HEK293T (cell line): ENCODE results near the gene H2BW2.

Experiments used
- BHLHE40 ChIP-seq: fragments of 450-650 bp; IDR thresholded peaks from 2 replicates; pipeline ENCODE4 v1.6.1; 2016; ENCODE audit warnings: mild to moderate bottlenecking, moderate library complexity, borderline replicate concordance
- ELF4 ChIP-seq: fragments of 450-650 bp; IDR thresholded peaks from 2 replicates; pipeline ENCODE4 v1.6.1; 2017; ENCODE audit warnings: antibody characterized with exemption
- FOXA1 ChIP-seq: fragments of 450-650 bp; IDR thresholded peaks from 2 replicates; pipeline ENCODE4 v1.6.1; 2016; ENCODE audit warnings: mild to moderate bottlenecking
- FOXM1 ChIP-seq: fragments of 450-650 bp; IDR thresholded peaks from 2 replicates; pipeline ENCODE4 v1.6.1; 2017; ENCODE audit warnings: mild to moderate bottlenecking, borderline replicate concordance
- SP1 ChIP-seq: fragments of 450-650 bp; IDR thresholded peaks from 2 replicates; pipeline ENCODE4 v1.6.1; 2017
- ZNF384 ChIP-seq: fragments of 450-650 bp; IDR thresholded peaks from 2 replicates; pipeline ENCODE4 v1.6.1; 2016
- TF ChIP-seq, protein P1 (sequence below): fragments of 450-650 bp; IDR thresholded peaks from 2 replicates; pipeline ENCODE4 v1.6.1; 2016

DNA sequence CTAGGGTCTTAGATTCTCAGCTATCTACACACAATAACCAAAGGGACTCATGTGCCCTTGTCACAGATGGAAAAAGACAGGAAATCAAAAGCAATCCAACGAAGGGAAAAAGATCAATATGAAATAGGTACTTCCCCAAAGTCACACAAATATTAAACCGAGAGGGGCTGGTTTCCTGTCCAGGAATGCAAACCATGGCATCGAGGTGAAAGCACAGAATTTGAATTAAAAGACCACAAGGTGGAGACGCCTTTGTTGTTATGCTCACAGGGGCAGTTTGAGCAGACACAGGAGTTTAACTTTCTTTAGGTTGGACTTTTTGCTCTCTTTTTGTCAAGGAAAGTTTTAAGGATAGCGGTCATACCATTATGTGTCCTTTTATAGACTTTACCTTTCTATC is 40.5 kb upstream of the H2BW2 start:
- TF ChIP-seq ELF4 (no peak), SP1 (no peak), BHLHE40 (no peak), ZNF384 (no peak), FOXM1 (no peak), FOXA1 (no peak)
- TF ChIP-seq, protein P1, sequence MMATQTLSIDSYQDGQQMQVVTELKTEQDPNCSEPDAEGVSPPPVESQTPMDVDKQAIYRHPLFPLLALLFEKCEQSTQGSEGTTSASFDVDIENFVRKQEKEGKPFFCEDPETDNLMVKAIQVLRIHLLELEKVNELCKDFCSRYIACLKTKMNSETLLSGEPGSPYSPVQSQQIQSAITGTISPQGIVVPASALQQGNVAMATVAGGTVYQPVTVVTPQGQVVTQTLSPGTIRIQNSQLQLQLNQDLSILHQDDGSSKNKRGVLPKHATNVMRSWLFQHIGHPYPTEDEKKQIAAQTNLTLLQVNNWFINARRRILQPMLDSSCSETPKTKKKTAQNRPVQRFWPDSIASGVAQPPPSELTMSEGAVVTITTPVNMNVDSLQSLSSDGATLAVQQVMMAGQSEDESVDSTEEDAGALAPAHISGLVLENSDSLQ = no peak
